Measurements from ENCODE around the gene UVRAG.

The UVRAG gene

GRCh38 chr11:75786101-75786736 lies 28.8 kb upstream of the UVRAG start:
- TF ChIP-seq, protein P1, sequence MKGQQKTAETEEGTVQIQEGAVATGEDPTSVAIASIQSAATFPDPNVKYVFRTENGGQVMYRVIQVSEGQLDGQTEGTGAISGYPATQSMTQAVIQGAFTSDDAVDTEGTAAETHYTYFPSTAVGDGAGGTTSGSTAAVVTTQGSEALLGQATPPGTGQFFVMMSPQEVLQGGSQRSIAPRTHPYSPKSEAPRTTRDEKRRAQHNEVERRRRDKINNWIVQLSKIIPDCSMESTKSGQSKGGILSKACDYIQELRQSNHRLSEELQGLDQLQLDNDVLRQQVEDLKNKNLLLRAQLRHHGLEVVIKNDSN (IDR thresholded peaks at IDR 0.05): no peak
- TF ChIP-seq NFIC (IDR thresholded peaks at IDR 0.05): no peak
- TF ChIP-seq EP300 (IDR thresholded peaks at IDR 0.05; ENCODE audit: borderline replicate concordance): no peak
- TF ChIP-seq ZBTB7A (IDR thresholded peaks at IDR 0.05; ENCODE audit: low read depth): no peak
- TF ChIP-seq, protein P2, sequence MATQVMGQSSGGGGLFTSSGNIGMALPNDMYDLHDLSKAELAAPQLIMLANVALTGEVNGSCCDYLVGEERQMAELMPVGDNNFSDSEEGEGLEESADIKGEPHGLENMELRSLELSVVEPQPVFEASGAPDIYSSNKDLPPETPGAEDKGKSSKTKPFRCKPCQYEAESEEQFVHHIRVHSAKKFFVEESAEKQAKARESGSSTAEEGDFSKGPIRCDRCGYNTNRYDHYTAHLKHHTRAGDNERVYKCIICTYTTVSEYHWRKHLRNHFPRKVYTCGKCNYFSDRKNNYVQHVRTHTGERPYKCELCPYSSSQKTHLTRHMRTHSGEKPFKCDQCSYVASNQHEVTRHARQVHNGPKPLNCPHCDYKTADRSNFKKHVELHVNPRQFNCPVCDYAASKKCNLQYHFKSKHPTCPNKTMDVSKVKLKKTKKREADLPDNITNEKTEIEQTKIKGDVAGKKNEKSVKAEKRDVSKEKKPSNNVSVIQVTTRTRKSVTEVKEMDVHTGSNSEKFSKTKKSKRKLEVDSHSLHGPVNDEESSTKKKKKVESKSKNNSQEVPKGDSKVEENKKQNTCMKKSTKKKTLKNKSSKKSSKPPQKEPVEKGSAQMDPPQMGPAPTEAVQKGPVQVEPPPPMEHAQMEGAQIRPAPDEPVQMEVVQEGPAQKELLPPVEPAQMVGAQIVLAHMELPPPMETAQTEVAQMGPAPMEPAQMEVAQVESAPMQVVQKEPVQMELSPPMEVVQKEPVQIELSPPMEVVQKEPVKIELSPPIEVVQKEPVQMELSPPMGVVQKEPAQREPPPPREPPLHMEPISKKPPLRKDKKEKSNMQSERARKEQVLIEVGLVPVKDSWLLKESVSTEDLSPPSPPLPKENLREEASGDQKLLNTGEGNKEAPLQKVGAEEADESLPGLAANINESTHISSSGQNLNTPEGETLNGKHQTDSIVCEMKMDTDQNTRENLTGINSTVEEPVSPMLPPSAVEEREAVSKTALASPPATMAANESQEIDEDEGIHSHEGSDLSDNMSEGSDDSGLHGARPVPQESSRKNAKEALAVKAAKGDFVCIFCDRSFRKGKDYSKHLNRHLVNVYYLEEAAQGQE (IDR thresholded peaks at IDR 0.05; ENCODE audit: low read depth): no peak
- TF ChIP-seq CREB1 (IDR thresholded peaks at IDR 0.05; ENCODE audit: low read depth): no peak
- no peak for TF ChIP-seq EGR1 (IDR thresholded peaks at IDR 0.05)
- TF ChIP-seq MAX (IDR thresholded peaks at IDR 0.05): no peak
- TF ChIP-seq RAD21 (IDR thresholded peaks at IDR 0.05; ENCODE audit: low read depth): no peak
- no peak for TF ChIP-seq FOXM1 (IDR thresholded peaks at IDR 0.05; ENCODE audit: borderline replicate concordance, low read depth)
- no peak for TF ChIP-seq CEBPB (IDR thresholded peaks at IDR 0.05)
- TF ChIP-seq TEAD4 (IDR thresholded peaks at IDR 0.05): no peak
- TF ChIP-seq TCF12 (IDR thresholded peaks at IDR 0.05; ENCODE audit: low read depth): no peak
- TF ChIP-seq TAF1 (IDR thresholded peaks at IDR 0.05; ENCODE audit: low read depth): no peak
- no peak for TF ChIP-seq YY1 (IDR thresholded peaks at IDR 0.05; ENCODE audit: low read depth)

DNA sequence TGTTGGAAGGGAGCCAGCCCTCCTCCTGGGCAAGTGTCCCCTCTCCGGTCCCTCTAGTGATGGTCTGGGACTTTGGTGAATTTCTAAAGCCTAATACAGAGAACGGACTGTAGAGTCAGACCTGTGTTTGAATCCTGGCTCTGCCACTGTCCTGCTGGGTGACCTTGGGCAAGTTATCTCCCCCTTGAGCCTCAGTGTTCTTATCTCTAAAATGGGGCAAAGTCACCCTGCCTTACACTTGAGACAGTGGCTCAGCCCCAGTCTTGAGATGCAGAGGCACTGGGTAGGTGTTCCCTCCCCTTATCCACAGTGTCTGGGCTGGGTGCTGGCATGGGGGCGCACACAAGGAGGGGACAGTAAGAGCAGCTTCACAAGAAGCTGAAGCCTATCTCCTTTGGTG lies 25.5 kb upstream of the UVRAG start:
- TF ChIP-seq TCF12 (IDR thresholded peaks at IDR 0.05; ENCODE audit: low read depth) (no peak), EP300 (IDR thresholded peaks at IDR 0.05; ENCODE audit: borderline replicate concordance) (no peak), FOXM1 (IDR thresholded peaks at IDR 0.05; ENCODE audit: borderline replicate concordance, low read depth) (no peak), TAF1 (IDR thresholded peaks at IDR 0.05; ENCODE audit: low read depth) (no peak), NFIC (IDR thresholded peaks at IDR 0.05) (no peak), EGR1 (IDR thresholded peaks at IDR 0.05) (no peak)
- TF ChIP-seq, protein P2 (IDR thresholded peaks at IDR 0.05; ENCODE audit: low read depth): no peak
- TF ChIP-seq, protein P1 (IDR thresholded peaks at IDR 0.05): no peak

DNA sequence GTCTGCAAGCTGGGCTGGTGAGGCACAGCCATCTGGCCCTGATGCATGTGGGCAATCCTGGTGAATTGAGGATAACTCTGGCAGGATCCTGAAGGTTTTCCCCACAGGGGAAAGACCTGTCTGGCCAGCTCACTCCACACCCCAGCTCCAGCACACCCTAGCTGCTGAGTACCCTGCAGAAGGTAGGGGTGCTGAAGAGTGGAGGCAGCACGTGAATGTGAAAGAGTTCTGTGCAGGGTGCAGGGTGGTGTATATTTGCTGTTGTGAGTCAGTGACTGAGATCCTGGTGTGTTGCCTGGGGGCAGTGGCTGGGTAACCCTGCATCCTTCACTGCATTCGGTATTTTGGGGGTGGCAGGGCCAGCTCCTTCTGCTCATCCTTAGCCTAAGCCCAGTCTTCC lies 24.0 kb upstream of the UVRAG start:
- TF ChIP-seq, protein P1 (IDR thresholded peaks at IDR 0.05): no peak
- no peak for TF ChIP-seq EGR1 (IDR thresholded peaks at IDR 0.05)
- no peak for TF ChIP-seq ZBTB7A (IDR thresholded peaks at IDR 0.05; ENCODE audit: low read depth)
- TF ChIP-seq CEBPB (IDR thresholded peaks at IDR 0.05): no peak
- TF ChIP-seq TCF12 (IDR thresholded peaks at IDR 0.05; ENCODE audit: low read depth): no peak
- no peak for TF ChIP-seq TEAD4 (IDR thresholded peaks at IDR 0.05)
- TF ChIP-seq FOXM1 (IDR thresholded peaks at IDR 0.05; ENCODE audit: borderline replicate concordance, low read depth): no peak
- TF ChIP-seq TAF1 (IDR thresholded peaks at IDR 0.05; ENCODE audit: low read depth): no peak
- no peak for TF ChIP-seq EP300 (IDR thresholded peaks at IDR 0.05; ENCODE audit: borderline replicate concordance)

DNA sequence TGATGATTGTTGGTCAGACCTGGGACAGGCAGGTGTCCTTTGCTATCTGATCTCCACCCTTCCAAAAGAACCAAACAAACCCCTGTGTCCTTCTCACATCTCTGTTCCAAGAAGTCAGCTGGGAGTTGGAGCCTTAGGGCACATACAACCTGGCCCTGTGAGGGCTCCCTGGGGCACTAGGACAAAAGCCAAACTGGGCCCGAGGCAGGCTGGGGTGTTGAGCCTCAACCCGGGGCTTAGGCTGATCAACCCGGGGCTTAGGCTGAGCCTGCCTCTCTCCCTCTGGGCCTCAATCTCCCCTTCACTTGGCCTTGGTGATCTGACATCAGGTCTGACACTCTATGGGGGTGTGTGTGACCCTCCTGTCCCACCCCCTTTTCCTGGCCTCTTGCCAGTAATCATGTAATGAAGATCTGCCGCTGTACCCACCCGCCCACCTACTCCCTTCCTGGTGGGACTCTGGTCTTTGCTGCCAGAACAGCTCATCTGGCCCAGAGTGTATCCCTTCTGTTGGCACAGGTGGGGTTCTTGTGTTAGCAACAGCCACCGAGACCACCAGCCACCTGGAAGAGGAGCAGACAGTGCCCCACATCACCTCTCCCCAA lies 22.8 kb upstream of the UVRAG start:
- TF ChIP-seq MAX (IDR thresholded peaks at IDR 0.05): no peak

- TF ChIP-seq MAX (IDR thresholded peaks at IDR 0.05): no peak
- TF ChIP-seq NFIC (IDR thresholded peaks at IDR 0.05): no peak
- TF ChIP-seq TAF1 (IDR thresholded peaks at IDR 0.05; ENCODE audit: low read depth): no peak
- TF ChIP-seq TCF12 (IDR thresholded peaks at IDR 0.05; ENCODE audit: low read depth): no peak
Measured at GRCh38 chr11:75792997-75793800, 21.8 kb upstream of the UVRAG start.

Data from Ishikawa (cell line).